Fibroblast of lung (primary cell): Measurements from ENCODE around the gene HSF2BP. TPM values are rescaled to one million over a fixed set of nuclear protein-coding genes. Genes with fewer than 3 reads are reported as not detected.
A peak's percentile ranks its signal among the peaks of the same experiment; 100 is the strongest.

Experiments
- DNase-seq, 2 donors: peaks; one replicate each; pipeline versions ENCODE4 v3.0.0 to v3.0.0-alpha.2; 2010; ENCODE audit warnings: low read depth in 2 of 2
- H2AFZ ChIP-seq: 2 replicates; pipeline ENCODE4 v1.5.1; 2012; ENCODE audit warnings: low read length, control low read depth, inconsistent platforms
- H3K27ac ChIP-seq: 2 replicates; pipeline ENCODE4 v1.5.1; 2011; ENCODE audit warnings: low read length, control low read depth; ENCODE audit not compliant: insufficient read depth
- H3K27me3 ChIP-seq: 2 replicates; pipeline ENCODE4 v1.5.1; 2011; ENCODE audit warnings: mild to moderate bottlenecking, low read length; ENCODE audit not compliant: control insufficient read depth, insufficient read depth
- H3K36me3 ChIP-seq: 2 replicates; pipeline ENCODE4 v1.5.1; 2011; ENCODE audit warnings: low read length; ENCODE audit not compliant: control insufficient read depth, insufficient read depth
- H3K4me1 ChIP-seq: 2 replicates; pipeline ENCODE4 v1.5.1; 2011; ENCODE audit warnings: low read length; ENCODE audit not compliant: control insufficient read depth, insufficient read depth; ENCODE audit errors: extremely low read depth
- H3K4me2 ChIP-seq: 2 replicates; pipeline ENCODE4 v1.5.1; 2011; ENCODE audit warnings: low read length, control low read depth; ENCODE audit not compliant: insufficient read depth; ENCODE audit errors: extremely low read depth
- H3K4me3 ChIP-seq, 4 experiments: fragments of 200-600 bp in 1 of 4; sonication (generic) in 1 of 4; replicated peaks in 1 of 4; 2 replicates each; pipeline ENCODE4 v1.5.1; 2011 to 2016; ENCODE audit warnings: low read length in 4 of 4, low read depth in 3 of 4, mild to moderate bottlenecking in 3 of 4, control low read depth in 2 of 4, inconsistent platforms in 1 of 4, mixed read lengths in 1 of 4; ENCODE audit not compliant: insufficient read depth in 1 of 4; ENCODE audit errors: control extremely low read depth in 1 of 4
- H3K79me2 ChIP-seq: 2 replicates; pipeline ENCODE4 v1.5.1; 2012; ENCODE audit warnings: mild to moderate bottlenecking, low read length, inconsistent platforms; ENCODE audit not compliant: control insufficient read depth, insufficient read depth
- H3K9ac ChIP-seq: 2 replicates; pipeline ENCODE4 v1.5.1; 2011; ENCODE audit warnings: mild to moderate bottlenecking, low read length, control low read depth; ENCODE audit not compliant: insufficient read depth
- H3K9me3 ChIP-seq: 2 replicates; pipeline ENCODE4 v1.5.1; 2012; ENCODE audit warnings: low read depth, low read length; ENCODE audit not compliant: control insufficient read depth, insufficient read depth
- H4K20me1 ChIP-seq: 2 replicates; pipeline ENCODE4 v1.5.1; 2011; ENCODE audit warnings: low read length; ENCODE audit not compliant: control insufficient read depth, insufficient read depth; ENCODE audit errors: extremely low read depth
- EZH2 ChIP-seq: IDR thresholded peaks from 2 replicates; pipeline ENCODE4 v1.5.1; 2012; ENCODE audit warnings: low read length, control low read depth, mild to moderate bottlenecking; ENCODE audit errors: missing control alignments
- polyA plus RNA-seq, 2 donors: library from polyadenylated mRNA; depleted of rRNA in 1 of 2; stranded (reverse) in 1 of 2; unstranded in 1 of 2; fragments of >200 nt; gene quantifications; 2 replicates each; pipeline ENCODE4 v1.2.1, GENCODE V29; 2011 to 2012; ENCODE audit warnings: missing spikeins in 1 of 2
- total RNA-seq: library from RNA; depleted of rRNA; stranded (reverse); fragments of >200 nt; gene quantifications from 2 replicates; pipeline ENCODE4 v1.2.1, GENCODE V29; 2014
- TF ChIP-seq, protein P1 (sequence below), 2 donors: IDR thresholded peaks in 1 of 2; conservative IDR thresholded peaks in 1 of 2; 1 replicate in 1 of 2; 2 replicates in 1 of 2; pipeline ENCODE4 v1.5.1; 2011 to 2012; ENCODE audit warnings: low read length in 2 of 2, control low read depth in 1 of 2, inconsistent platforms in 1 of 2, low read depth in 1 of 2, mild to moderate bottlenecking in 1 of 2

The HSF2BP gene
- total and polyA plus RNA-seq, 2 donors (not counting 1 experiment from before 2014, with no cell fraction given), result 0.70 to 1.2 TPM

DNA sequence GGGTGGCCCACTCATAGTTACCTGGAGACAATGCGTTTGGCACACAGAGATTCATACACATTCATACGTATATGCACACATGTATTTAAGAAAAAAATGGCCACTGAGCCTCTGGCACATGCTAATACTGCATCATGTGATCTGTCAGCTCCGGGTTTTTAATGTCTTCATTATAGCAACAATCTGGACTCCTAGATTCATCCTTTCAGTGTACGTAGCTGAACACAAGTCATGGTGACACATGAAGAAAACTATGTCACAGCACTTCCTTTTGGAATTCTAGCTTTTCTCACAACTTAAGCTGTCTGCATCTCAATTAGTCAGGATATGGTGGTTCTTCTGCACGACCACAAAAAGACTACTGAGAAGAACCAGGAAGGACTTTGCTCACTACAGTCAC is 24.7 kb downstream of the HSF2BP start:
- Histone ChIP-seq H3K27ac (no peak overlapping the region), H3K4me2 (no peak overlapping the region), H4K20me1 (no peaks in the 10 kb centered on the region), H3K4me3 (no peak overlapping the region), H3K27me3 (no peaks in the 10 kb centered on the region), H3K79me2 (no peaks in the 10 kb centered on the region), H3K9me3 (no peaks in the 10 kb centered on the region), H3K4me1 (no peaks in the 10 kb centered on the region), H3K36me3 (no peaks in the 10 kb centered on the region), H2AFZ (no peak overlapping the region), H3K9ac (no peak overlapping the region)
- DNase-seq, result peak in 1 of 2 donors; percentile 72
- TF ChIP-seq, protein P1, sequence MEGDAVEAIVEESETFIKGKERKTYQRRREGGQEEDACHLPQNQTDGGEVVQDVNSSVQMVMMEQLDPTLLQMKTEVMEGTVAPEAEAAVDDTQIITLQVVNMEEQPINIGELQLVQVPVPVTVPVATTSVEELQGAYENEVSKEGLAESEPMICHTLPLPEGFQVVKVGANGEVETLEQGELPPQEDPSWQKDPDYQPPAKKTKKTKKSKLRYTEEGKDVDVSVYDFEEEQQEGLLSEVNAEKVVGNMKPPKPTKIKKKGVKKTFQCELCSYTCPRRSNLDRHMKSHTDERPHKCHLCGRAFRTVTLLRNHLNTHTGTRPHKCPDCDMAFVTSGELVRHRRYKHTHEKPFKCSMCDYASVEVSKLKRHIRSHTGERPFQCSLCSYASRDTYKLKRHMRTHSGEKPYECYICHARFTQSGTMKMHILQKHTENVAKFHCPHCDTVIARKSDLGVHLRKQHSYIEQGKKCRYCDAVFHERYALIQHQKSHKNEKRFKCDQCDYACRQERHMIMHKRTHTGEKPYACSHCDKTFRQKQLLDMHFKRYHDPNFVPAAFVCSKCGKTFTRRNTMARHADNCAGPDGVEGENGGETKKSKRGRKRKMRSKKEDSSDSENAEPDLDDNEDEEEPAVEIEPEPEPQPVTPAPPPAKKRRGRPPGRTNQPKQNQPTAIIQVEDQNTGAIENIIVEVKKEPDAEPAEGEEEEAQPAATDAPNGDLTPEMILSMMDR (conservative IDR thresholded peaks at IDR 0.05 in 1 of 2, IDR thresholded peaks at IDR 0.05 in 1 of 2; ENCODE audit: low read depth in 1 of 2, low read length in 2 of 2), result no peak
- no peak for TF ChIP-seq EZH2

DNA sequence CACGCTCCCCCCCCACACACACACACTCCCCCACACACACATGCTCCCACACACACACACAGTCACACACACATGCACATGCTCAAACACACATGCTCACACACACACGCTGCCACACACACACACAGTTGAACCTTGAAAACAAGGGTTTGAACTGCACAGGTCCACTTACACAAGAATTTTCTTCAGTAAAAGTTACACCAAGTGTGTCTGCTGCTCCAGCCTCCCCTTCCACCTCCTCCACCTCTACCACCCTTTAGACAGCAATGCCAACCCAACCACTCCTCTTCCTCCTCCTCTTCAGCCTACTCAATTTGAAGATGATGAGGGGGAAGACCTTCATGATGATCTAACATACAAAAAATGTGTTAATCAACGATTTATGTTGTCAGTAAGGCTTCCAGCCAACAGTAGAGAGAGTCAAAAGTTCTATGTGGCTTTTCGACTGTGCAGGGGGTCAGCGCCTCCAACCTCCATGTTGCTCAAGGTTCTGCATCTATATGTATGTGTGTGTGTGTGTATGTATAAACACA is 26.8 kb downstream of the HSF2BP start:
- no peaks in the 10 kb centered on the region for H3K36me3 ChIP-seq
- no peak for TF ChIP-seq EZH2
- TF ChIP-seq, protein P1 (conservative IDR thresholded peaks at IDR 0.05 in 1 of 2, IDR thresholded peaks at IDR 0.05 in 1 of 2; ENCODE audit: low read depth in 1 of 2, low read length in 2 of 2), result no peak
- no peaks in the 10 kb centered on the region for H3K9me3 ChIP-seq
- no peak overlapping the region for H3K9ac ChIP-seq
- H2AFZ ChIP-seq, result no peak overlapping the region
- H3K27me3 ChIP-seq, result no peaks in the 10 kb centered on the region
- H4K20me1 ChIP-seq, result no peaks in the 10 kb centered on the region
- no peak for DNase-seq
- no peak overlapping the region for H3K4me2 ChIP-seq
- no peak overlapping the region for H3K27ac ChIP-seq
- H3K4me1 ChIP-seq, result no peaks in the 10 kb centered on the region
- H3K4me3 ChIP-seq, result no peak overlapping the region
- H3K79me2 ChIP-seq, result no peaks in the 10 kb centered on the region

DNA sequence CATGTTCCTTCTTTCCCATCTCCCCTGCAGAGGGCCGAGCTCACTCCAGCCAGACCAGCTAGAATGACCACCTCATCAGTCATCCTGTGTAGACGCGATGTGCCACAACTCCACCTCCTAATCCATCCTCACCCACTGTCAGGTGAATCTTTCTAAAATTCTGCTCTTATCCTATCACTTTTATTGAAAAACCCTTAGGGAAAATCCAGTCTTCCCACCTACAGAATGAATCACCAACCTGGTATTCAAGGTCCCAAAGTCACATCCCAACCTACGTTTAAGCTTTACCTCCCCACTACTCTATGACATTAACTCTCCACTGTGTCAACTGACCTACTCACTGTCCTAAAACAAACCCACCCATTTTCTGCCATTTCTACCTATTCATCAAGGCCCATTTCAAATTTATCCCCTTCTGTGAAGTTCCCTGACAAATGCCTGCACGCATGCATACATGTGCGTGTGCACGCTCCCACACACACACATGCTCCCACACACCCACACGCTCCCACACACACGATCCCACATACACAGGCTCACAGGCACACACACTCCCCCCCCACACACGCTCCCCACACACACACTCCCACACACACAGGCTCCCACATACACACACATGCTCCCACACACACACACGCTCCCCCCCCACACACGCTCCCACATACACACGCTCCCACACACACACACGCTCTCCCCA is 27.7 kb downstream of the HSF2BP start:
- no peaks in the 10 kb centered on the region for H3K36me3 ChIP-seq
- TF ChIP-seq EZH2, result no peak
- TF ChIP-seq, protein P1 (conservative IDR thresholded peaks at IDR 0.05 in 1 of 2, IDR thresholded peaks at IDR 0.05 in 1 of 2; ENCODE audit: low read depth in 1 of 2, low read length in 2 of 2), result no peak
- H3K4me3 ChIP-seq, result no peak overlapping the region
- H3K79me2 ChIP-seq, result no peaks in the 10 kb centered on the region
- H3K9me3 ChIP-seq, result no peaks in the 10 kb centered on the region
- no peaks in the 10 kb centered on the region for H4K20me1 ChIP-seq
- H3K27ac ChIP-seq, result no peak overlapping the region
- H3K27me3 ChIP-seq, result no peaks in the 10 kb centered on the region
- no peak overlapping the region for H2AFZ ChIP-seq
- DNase-seq, result no peak
- no peaks in the 10 kb centered on the region for H3K4me1 ChIP-seq
- no peak overlapping the region for H3K4me2 ChIP-seq
- H3K9ac ChIP-seq, result no peak overlapping the region
